HG03575 (cell line): ENCODE results near the gene PITPNM3.

Experiments
- ATAC-seq: cut with Tn5 transposase; IDR thresholded peaks from one replicate; pipeline ENCODE4 v1.9.1; 2021; ENCODE audit not compliant: unreplicated experiment, insufficient number of reproducible peaks, low FRiP score; ENCODE audit errors: extremely low read depth

Gene PITPNM3

DNA sequence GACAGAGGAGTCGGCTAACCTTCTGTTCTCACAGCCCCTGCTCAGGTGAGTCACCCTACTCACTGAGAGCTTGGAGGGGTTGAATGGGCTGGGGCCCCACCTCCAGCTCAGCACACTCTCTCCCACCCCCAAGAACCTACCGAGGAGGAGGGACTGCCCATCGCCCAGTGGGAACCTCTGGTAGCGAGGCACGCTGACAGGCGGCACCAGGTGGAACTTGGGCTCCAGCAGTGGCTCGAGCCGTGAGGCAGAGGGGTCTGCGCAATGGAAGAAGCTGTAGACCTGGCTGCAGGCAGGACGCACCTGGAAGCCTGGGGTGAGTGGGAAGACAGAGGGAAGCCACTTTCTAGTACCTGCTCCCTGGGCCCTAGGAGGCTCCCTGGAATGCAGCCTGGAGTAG, 83.8 kb downstream of the PITPNM3 start:
- ATAC-seq, result no peak

DNA sequence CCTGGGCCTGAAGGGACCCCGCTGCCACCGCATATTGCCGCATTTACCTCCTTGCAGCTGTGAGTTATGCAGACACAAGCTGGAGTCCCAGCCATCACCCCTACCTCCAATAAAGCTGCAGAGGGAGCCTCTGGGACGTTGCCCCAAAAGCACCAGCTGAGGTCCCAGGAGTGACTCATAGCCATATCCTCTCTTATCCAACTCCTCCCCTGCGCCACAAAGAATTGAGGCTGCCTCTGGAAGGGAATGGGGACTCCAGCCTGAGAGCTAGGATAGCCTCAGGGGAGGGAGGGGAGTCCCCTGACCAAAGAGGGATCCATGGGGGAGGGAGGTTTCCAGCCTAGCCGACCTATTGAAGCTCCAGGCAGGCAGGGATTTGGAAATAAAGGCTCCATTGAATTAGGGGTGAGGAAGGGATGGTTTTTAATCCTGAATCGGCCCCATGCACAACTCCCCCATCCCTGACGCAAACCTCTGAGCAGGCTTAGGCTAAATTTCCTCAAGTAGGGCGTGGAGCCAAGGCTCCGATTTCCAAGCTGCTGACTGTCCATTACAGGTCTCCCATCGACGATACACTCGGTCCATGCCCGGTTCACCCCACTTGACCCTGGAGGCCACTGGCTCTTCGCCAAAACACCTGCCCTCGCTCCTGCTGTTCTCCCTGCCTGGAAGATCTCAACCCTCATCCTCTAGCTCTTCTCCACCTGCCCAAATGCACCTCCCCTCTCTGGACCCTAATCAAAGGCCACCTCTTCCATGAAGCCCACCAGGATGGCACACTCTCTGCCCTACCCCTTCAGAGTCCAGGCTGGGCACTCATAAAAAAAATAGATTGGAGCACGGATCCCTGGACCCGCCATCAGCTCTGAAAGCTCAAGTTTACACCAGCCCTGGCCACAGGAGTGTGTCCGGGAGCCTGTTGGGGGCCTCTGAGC, 84.6 kb downstream of the PITPNM3 start:
- ATAC-seq, result no peak

DNA sequence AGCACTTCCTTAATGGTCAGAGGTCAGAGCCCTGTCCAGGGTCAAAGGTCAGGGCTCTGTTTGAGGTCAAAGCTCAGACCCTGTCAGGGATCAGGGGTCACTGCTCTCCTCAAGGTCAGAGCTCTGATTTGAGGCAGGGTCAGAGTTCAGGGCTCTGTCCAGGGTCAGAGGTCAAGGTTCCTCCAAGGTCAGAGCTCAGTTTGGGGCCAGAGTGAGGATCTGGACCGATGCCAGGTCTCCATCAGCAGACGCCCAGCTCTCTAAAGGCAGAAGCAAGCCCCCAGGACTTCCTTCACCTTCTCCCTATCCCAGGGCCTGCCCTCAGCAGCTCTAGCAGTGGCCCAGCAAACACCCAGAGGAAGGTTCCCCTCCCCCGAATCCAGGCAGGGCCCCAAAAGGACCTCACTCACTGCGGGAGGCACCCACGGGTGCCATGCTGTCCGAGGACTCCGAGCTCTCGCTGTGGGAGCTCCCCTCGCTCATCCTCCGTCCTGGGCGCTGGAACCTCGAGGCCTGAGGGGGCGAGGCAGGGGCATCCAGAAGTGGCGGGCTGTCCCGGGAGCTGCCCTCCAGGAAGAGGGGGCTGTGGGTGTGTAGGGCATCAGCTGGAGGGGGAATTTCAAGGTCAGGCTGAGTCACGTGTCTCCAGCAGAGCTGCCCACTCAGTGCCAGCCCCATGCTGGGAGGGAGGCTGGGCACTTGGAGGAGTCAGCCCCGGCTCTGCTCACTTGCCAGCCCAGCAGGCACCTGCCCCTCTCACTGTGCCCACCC, 85.4 kb downstream of the PITPNM3 start:
- no peak for ATAC-seq

DNA sequence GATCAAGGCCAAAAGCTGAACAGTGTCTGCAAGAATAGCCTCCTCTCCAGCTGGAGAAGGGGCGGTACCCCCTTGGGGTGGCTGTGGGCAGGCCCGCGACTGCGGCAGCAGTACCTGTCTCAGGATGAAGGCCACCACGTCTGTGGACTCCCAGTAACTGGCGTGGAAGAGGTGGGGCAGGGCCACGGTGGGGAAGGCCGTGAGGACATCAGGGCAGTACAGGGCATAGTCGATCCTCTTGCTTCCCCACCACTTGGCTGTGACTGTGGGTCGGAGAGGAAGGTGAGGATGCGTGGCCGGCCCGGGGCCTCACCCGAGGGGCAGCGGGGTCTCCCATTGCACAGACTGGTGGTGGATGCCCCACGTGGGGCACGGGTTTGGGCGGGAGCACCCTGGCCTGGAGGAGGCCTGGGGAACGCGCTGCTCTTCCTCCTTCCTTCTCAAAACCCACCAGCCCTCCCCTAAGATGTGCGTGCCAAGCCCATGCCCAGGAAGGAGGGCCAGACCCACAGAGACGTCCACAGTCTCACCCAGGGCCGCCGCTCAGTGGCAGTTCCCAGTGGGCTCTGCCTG, 86.1 kb downstream of the PITPNM3 start:
- ATAC-seq, result no peak

DNA sequence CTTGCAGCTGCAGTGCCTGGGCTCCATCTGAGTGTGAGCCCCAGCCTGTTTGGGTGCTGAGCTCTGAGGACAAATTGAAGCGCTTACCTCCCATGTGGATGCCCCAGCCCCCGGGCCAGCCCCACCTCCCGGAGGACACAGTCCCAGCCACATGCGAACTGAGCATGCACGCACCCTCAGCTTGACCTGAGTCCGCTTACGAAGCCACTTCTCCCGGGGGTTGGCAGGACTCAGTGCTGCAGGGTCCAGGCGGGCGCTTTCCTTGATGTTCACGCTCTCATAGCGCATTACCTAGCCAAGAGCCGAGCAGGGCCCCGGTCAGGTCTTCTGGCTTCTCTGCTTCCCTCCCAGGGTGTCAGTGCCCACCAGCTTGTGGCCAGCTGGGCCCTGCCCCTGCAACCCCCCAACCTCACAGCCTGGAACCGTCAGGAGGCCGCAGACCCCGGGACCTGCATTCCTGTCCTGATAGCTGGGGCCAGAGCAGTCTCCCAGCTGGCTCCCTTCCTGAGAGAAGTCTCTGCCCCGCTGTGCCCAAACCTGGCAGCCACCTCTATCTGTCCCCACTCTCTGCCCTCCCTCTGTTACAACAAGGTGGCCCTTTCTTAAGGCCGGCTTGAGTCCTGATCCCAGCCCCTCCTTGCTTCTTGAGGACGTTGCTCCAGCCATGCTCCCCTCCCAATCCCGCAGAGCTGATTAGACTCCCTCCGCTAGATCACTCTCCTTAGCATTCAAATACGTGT, 88.1 kb downstream of the PITPNM3 start:
- no peak for ATAC-seq

DNA sequence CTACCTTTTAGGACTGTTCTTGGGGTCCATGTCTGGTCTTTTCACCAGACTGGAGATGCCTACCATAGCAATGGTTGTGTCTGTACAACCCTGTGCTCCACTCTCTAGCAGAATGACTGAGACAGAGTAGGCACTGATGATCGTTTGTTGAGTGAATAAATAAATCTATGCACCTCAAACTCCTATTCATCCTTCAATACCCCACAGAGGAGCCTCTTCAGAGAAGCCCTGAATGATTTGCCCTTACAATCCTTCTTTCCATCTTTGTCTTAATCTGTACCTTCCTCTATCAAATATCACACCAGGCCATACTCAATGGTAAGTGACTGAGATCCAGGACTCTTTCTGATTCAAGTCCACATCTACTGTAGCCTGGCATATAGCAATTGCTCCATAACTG, 88.8 kb downstream of the PITPNM3 start:
- no peak for ATAC-seq

DNA sequence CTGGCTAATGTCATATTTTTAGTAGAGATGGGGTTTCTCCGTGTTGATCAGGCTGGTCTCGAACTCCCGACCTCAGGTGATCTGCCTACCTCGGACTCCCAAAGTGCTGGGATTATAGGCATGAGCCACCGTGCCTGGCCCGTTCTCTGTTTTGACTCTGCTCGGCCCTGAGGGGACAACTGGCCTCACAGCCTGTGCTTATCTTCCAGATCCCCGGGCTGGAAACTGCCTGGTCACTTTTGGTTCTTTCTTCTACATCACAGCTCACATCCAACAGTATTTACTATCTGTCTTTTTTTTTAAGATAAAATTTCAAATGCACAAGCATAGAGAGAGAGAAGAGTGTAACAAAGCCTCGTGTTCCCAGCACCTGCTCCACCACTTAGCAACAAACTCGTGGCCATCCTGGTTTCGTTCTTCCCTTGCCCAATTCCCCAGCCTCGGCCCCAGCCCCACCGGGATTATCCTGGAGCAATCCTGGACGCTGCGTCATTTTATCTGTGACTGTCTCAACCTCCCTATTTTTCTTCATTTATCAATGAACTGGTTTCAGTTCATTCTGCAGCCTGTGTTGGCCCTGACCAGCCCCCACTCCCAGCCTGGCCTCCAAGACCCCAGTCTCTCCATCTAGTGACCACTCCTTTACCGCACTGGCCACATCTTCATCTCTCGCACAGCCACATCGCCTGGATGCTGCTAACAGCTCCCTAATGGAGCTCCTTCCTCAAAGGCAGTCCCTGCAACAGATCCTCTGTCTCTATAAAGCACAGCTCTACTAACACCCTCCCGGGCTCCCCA, 91.0 kb downstream of the PITPNM3 start:
- ATAC-seq, result no peak

DNA sequence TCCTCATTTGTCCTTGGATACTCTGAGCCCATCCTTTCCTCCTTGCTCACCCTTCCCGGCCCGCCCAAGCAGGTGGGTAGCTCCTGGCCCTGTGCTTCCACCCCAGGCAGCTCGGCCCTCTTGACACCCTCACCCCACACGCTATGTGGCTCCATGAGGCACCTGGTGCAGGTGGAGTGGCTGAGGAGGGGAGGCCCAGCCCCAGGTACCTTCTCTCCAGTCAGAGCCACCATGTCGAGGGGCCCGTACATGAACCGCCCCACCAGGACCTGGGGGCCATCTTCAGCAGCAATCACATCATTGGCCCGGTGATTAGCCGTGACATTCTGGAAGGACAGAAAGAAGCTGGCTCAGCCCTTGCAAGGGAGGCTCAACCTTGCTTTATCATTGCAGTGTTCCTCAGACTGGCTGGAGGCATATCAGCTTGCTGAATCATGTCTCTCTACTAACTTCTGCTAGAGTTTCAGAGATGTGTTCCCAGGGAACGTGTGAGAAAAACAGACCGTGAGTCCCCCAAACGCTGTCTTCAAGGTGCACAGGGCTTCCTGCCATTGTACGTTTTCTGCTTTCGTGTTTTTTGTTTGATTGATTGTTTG, 91.8 kb downstream of the PITPNM3 start:
- ATAC-seq, result no peak

DNA sequence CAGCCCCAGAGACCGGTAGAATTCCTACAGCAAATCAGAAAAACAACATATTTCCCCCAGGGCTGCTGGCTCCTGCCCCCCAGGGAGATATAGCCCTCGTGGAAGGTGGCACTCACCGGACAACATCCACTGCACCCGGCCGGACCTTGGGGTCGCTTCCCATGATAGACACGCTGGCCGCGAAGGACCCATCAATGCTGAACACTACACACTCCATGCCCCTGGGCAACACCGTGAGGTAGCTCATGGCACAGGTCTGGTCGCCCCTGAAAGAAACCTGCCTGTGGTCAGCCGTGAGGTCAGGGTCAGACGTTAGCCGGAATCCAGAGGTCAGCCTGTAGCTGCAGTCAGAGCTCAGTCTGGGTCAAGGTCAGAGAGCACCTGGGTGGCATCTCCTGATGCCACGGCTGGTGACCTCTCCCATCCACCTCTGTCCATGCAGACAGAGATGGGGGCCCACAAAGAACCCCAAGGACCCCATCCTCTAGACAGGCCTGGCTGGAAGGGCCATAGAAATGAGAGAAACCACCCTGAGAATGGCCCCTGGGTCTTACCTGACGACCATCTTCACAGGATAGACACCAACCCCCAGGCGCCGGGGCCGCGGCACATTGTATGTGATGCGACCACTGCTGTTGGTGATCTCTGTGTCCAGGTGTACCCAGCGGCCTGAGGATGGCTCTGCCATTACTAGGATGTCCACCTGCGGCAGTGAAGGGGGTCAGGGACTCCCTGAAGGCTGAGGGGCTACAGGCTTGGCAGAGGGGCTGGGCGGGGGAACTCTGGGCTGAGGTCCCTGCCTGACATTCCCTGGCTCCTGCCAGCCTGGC, 92.5 kb downstream of the PITPNM3 start:
- ATAC-seq, result no peak

DNA sequence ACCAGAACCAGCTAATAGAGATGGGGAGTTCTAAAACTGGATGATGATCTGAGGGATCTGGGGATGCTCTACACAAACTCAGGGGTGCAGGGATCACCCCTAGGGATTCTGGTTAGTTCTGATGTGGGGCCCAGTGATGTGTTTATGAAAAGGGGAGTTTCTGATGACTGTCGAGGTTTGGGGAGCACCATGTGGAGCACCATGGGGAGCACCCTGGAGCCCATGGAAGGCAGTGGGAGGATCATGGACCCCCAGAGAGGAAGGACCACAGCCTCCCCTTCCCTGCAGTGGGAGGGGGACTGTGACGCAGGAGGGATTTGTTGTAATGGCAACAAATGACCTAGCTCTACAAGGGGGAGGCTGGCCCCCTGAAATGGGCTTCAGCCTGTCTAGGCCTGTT, 93.7 kb downstream of the PITPNM3 start:
- no peak for ATAC-seq

DNA sequence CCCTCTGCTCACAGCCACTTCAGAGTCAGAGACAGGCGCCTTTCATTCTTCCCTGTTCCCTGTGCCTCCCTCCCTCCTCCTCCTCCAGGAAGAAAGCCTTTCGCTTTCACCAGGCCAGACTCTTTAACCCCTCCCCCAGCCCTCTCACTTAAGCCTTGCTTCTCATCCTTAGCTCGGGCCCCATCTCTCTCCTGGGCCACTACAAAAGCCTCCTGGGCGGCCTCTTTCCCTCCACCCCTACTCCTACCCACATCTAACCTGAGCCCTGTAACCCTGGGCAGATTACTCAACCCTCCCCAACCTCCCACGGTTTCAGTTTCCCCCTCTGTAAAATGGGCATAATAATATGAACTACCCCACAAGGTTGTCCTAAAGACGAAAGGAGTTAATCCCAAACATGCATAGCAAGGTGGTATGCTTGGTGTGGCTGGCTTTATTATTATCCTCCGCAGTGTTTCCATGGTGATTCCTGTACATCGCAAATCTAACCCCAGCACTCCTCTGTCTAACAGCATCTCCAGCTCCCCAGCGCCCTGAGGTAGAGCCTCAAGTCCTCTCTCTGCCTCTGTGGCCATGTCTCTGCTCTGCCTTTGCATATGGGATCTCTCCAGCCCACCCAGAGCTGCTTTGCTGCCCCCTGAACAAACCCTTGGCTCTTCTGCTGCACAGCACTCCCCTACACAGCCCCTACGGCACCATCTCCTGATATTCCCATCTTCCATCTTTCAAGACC, 94.4 kb downstream of the PITPNM3 start:
- ATAC-seq, result no peak

DNA sequence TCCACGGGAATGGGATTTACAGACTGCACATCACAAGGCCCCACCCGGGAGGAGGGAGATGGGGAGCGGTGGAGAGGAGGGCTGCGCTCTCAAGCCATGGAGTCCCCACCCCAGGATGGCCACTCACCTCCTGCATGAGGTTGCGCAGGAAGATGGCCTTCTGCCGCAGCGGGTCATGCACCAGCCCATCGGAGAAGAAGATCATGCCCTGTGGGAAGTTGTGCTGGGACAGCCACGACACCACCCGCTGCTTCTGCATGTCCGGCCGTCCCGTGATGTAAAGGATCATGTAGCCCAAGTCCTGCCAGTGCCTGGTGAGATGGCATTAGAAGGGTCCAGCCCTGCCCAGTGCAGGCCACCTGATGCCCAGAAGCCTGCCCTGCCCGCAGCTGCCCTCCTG, 95.1 kb downstream of the PITPNM3 start:
- no peak for ATAC-seq

DNA sequence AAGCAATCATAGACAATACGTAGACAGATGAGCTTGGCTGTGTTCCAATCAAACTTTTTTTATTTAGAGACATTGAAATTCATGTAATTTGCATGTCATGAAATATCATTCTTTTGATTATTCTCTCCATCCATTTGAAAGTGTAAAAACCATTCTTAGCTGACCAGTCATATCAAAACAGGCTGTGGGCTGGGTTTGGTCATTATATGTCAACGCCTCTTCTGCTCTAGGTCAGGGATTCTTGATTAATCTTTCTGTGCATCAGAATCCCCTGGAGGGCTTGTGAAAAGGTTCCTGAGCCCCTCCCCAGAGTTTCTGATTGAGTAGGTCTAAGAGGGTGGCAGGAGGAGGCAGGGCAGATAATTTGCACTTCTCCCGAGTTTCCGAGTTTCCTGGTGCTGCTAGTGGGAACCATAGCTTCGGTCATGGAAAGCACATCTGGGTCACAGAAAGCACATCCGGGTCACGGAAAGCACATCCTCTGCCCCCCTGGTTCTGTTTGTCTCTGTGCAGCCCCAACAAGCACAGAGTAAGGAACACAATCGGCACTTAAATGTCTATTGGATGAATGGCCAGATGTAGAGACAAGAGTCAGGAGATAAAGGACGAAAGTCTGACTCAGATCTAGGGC, 95.7 kb downstream of the PITPNM3 start:
- no peak for ATAC-seq

DNA sequence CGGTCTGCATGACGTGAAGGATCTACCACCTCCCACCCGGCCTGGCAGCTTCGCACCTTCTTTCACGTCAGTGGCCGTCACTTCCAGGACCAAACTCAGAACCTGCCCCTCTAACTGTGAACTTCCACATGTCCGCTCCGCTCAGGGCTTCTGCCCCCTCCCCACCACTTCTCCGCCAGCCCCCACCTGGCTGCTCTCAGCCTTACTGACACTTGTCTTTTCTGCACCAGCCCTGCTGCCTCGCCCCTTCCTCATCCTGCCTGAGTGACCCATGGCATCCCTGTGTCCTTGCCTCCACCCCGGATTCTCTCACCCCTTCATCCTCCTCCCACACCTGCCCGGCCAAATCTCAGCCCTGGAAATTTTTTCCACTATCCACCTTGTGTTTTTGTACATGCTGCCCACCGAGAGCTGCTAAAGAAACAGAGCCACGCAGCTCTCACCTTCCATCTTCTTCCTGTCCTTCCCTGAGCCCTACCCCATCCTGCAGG, 97.8 kb downstream of the PITPNM3 start:
- no peak for ATAC-seq

DNA sequence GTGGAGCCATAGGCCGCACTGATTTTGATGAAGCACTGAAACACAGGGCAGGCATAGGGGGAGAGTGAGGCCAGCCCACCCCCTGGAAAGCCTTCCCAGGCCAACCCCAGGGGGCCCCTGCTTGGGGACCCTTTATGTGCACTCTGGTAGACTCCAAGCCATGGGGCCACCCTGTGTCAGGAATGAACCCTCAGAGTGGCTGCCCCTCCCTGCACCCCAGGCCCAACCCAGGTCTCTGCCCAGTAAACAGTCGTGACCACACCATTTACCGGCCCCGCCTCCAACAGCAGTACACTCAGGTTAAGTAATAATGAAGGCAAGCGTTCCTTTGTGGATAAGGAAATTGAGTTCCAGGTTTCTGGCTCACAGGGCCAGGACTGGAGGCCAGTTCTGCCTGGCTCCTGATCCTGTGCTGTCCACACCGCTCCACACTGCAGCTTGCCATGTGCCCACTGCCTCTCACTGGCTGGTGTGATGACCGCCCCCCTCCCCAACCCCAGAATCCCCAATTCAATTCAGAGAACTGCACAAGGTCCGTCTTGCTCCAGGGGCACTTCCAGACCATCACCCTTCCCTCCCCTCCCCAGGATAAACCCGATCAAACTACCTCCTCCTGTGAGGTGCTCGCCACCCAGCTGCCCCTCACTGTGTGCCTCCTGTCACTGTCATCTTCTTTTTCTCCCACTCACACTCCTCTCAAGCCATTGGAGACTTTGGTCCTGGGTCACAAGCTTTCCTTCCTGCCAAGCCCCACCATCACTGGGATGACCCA, 98.5 kb downstream of the PITPNM3 start:
- no peak for ATAC-seq
